ENCODE results near the gene B3GNT3.

B3GNT3 gene

DNA sequence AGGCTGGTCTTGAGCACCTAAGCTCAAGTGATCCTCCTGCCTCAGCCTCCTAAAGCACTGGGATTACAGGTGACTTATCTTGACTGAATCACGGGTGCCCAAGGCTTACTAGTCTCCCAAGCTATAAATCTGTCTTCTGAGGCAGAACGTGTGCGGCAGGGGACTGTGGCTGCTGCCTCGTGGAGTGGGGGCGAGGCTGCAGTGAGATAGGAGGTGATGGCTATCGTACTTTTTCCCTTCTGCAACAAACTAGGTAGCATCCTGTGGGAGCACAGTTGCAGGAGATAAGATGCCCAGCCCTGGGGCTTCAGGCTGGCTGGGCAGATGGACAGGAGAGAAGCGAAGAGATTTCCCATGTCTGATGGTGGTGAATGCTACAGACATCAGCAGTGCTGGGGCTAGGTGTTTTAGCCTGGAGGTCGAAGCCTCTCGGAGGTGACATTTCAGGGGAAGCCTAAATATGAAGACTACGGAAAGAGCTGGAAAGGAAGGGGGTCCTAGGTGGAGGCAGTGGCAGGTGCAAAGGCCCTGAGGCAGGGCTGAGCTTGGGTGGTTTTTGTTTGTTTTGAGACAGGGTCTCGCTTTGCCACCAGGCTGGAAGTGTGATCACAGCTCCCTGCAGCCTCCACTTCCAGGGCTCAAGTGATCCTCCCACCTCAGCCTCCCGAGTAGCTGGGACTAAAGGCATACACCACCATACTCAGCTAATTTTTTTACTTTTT is 7.4 kb downstream of the B3GNT3 start:
- Histone ChIP-seq H3K79me2 (ENCODE audit: low read length) (no peaks in the 10 kb centered on the region), H3K9me3 (replicated peaks; ENCODE audit: insufficient read depth, low read length) (no peaks in the 10 kb centered on the region), H3K4me2 (ENCODE audit: low read depth, low read length) (no peak overlapping the region), H3K4me3 (ENCODE audit: low read length) (no peak overlapping the region), H3F3A (ENCODE audit: insufficient read depth, low read length) (no peaks in the 10 kb centered on the region), H3K27ac (ENCODE audit: low read length) (no peak overlapping the region), H2AFZ (ENCODE audit: low read length) (no peak overlapping the region), H3K27me3 (replicated peaks; ENCODE audit: insufficient read depth, low read length) (peaks cover 65% of the 10 kb centered on the region), H3K9ac (ENCODE audit: low read length) (no peak overlapping the region), H3K4me1 (ENCODE audit: low read length) (no peaks in the 10 kb centered on the region), H4K20me1 (ENCODE audit: insufficient read depth, low read length) (no peaks in the 10 kb centered on the region), H3K36me3 (replicated peaks; ENCODE audit: insufficient read depth, low read length) (no peaks in the 10 kb centered on the region), H3K9me2 (replicated peaks; ENCODE audit: insufficient read depth, low read length) (no peaks in the 10 kb centered on the region)
- TF ChIP-seq EZH2phosphoT487 (IDR thresholded peaks at IDR 0.05; ENCODE audit: low read length) (no peak), EZH2 (optimal IDR thresholded peaks at IDR 0.05; ENCODE audit: low read depth, low read length) (no peak)
- TF ChIP-seq, protein P1, sequence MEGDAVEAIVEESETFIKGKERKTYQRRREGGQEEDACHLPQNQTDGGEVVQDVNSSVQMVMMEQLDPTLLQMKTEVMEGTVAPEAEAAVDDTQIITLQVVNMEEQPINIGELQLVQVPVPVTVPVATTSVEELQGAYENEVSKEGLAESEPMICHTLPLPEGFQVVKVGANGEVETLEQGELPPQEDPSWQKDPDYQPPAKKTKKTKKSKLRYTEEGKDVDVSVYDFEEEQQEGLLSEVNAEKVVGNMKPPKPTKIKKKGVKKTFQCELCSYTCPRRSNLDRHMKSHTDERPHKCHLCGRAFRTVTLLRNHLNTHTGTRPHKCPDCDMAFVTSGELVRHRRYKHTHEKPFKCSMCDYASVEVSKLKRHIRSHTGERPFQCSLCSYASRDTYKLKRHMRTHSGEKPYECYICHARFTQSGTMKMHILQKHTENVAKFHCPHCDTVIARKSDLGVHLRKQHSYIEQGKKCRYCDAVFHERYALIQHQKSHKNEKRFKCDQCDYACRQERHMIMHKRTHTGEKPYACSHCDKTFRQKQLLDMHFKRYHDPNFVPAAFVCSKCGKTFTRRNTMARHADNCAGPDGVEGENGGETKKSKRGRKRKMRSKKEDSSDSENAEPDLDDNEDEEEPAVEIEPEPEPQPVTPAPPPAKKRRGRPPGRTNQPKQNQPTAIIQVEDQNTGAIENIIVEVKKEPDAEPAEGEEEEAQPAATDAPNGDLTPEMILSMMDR (IDR thresholded peaks at IDR 0.05; ENCODE audit: low read length) = no peak
- no peak for DNase-seq

- no peak overlapping the region for H3K27ac ChIP-seq (ENCODE audit: low read length)
- H4K20me1 ChIP-seq (ENCODE audit: insufficient read depth, low read length) = no peaks in the 10 kb centered on the region
- H3K9ac ChIP-seq (ENCODE audit: low read length) = no peak overlapping the region
- H3K9me3 ChIP-seq (replicated peaks; ENCODE audit: insufficient read depth, low read length) = no peaks in the 10 kb centered on the region
- H2AFZ ChIP-seq (ENCODE audit: low read length) = no peak overlapping the region
- H3F3A ChIP-seq (ENCODE audit: insufficient read depth, low read length) = no peaks in the 10 kb centered on the region
- no peak overlapping the region for H3K4me3 ChIP-seq (ENCODE audit: low read length)
- no peak overlapping the region for H3K4me2 ChIP-seq (ENCODE audit: low read depth, low read length)
- no peaks in the 10 kb centered on the region for H3K36me3 ChIP-seq (replicated peaks; ENCODE audit: insufficient read depth, low read length)
- DNase-seq = no peak
- H3K9me2 ChIP-seq (replicated peaks; ENCODE audit: insufficient read depth, low read length) = no peaks in the 10 kb centered on the region
- no peaks in the 10 kb centered on the region for H3K79me2 ChIP-seq (ENCODE audit: low read length)
- TF ChIP-seq EZH2phosphoT487 (IDR thresholded peaks at IDR 0.05; ENCODE audit: low read length) (no peak), EZH2 (optimal IDR thresholded peaks at IDR 0.05; ENCODE audit: low read depth, low read length) (no peak)
- TF ChIP-seq, protein P1 (IDR thresholded peaks at IDR 0.05; ENCODE audit: low read length) = no peak
- H3K4me1 ChIP-seq (ENCODE audit: low read length) = no peaks in the 10 kb centered on the region
- peaks cover 63% of the 10 kb centered on the region for H3K27me3 ChIP-seq (replicated peaks; ENCODE audit: insufficient read depth, low read length)
Observed at GRCh38 chr19:17803264-17803896, 8.4 kb downstream of the B3GNT3 start.

GRCh38 chr19:17805427-17805826 is 10.5 kb downstream of the B3GNT3 start:
- Histone ChIP-seq H3K36me3 (replicated peaks; ENCODE audit: insufficient read depth, low read length) (no peaks in the 10 kb centered on the region), H4K20me1 (ENCODE audit: insufficient read depth, low read length) (no peaks in the 10 kb centered on the region), H3K4me1 (ENCODE audit: low read length) (no peaks in the 10 kb centered on the region), H3K4me2 (ENCODE audit: low read depth, low read length) (no peak overlapping the region), H3K9ac (ENCODE audit: low read length) (no peak overlapping the region), H2AFZ (ENCODE audit: low read length) (no peak overlapping the region), H3K9me2 (replicated peaks; ENCODE audit: insufficient read depth, low read length) (no peaks in the 10 kb centered on the region), H3K79me2 (ENCODE audit: low read length) (no peaks in the 10 kb centered on the region), H3K27me3 (replicated peaks; ENCODE audit: insufficient read depth, low read length) (peaks cover 60% of the 10 kb centered on the region), H3K4me3 (ENCODE audit: low read length) (no peak overlapping the region), H3K9me3 (replicated peaks; ENCODE audit: insufficient read depth, low read length) (no peaks in the 10 kb centered on the region), H3F3A (ENCODE audit: insufficient read depth, low read length) (no peaks in the 10 kb centered on the region), H3K27ac (ENCODE audit: low read length) (no peak overlapping the region)
- TF ChIP-seq EZH2phosphoT487 (IDR thresholded peaks at IDR 0.05; ENCODE audit: low read length) (no peak), EZH2 (optimal IDR thresholded peaks at IDR 0.05; ENCODE audit: low read depth, low read length) (no peak)
- TF ChIP-seq, protein P1 (IDR thresholded peaks at IDR 0.05; ENCODE audit: low read length) = no peak
- DNase-seq = no peak

Measured in MM.1S (cell line).